Activated CD4-positive, alpha-beta T cell treated with anti-CD3 and anti-CD28 coated beads, Interleukin-2, amount 10 ng/mL, durations not matched to agents 24 days and 14 days (primary cell): ENCODE data around the gene MIR17HG. TPM values are rescaled to one million over a fixed set of nuclear protein-coding genes. Genes with fewer than 3 reads are reported as not detected.

Experiments
- DNase-seq: peaks from one replicate; pipeline ENCODE4 v3.0.0; 2022
- H3K27ac Mint-ChIP-seq: one replicate; pipeline ENCODE4 v1.8.0; 2022; ENCODE audit warnings: mild to moderate bottlenecking, mixed read lengths
- H3K27me3 Mint-ChIP-seq: one replicate; pipeline ENCODE4 v1.8.0; 2022; ENCODE audit warnings: mixed read lengths
- H3K36me3 Mint-ChIP-seq: one replicate; pipeline ENCODE4 v1.8.0; 2022; ENCODE audit warnings: low read depth, mild to moderate bottlenecking, mixed read lengths
- H3K4me1 Mint-ChIP-seq: one replicate; pipeline ENCODE4 v1.8.0; 2021; ENCODE audit warnings: mixed read lengths
- H3K4me3 Mint-ChIP-seq: one replicate; pipeline ENCODE4 v1.8.0; 2022; ENCODE audit warnings: mild to moderate bottlenecking, moderate library complexity, mixed read lengths
- H3K9me3 Mint-ChIP-seq: one replicate; pipeline ENCODE4 v1.8.0; 2021; ENCODE audit warnings: mixed read lengths
- intact Hi-C: fragments of 100-400 bp; cut with micrococcal nuclease; formaldehyde crosslinking; loops from one replicate; pipeline ENCODE4 v1.15.1; 2023
- total RNA-seq: library from RNA; stranded (reverse); gene quantifications from 2 replicates; pipeline ENCODE4 v1.2.3, GENCODE V29; 2022

The MIR17HG gene
- total RNA-seq, 1 donor from 2014 or later, result 55.3 TPM

GRCh38 chr13:91368101-91368500, 20.6 kb downstream of the MIR17HG start:
- peaks cover 15% of the 10 kb centered on the region for H3K36me3 Mint-ChIP-seq
- intact Hi-C loops, result loop anchor here (2.0 kb wide), 1 partner anchor 19 kb away; no protein-coding TSS in a partner anchor
- DNase-seq, result no peak
- H3K9me3 Mint-ChIP-seq, result no peaks in the 10 kb centered on the region
- H3K4me1 Mint-ChIP-seq, result peaks cover 23% of the 10 kb centered on the region
- no peak overlapping the region for H3K27ac Mint-ChIP-seq
- no peak overlapping the region for H3K4me3 Mint-ChIP-seq
- H3K27me3 Mint-ChIP-seq, result peaks cover 2% of the 10 kb centered on the region

GRCh38 chr13:91368676-91369440, 21.4 kb downstream of the MIR17HG start:
- H3K27ac Mint-ChIP-seq, result peak overlapping the region; percentile 68
- peak overlapping the region; percentile 42 for H3K4me3 Mint-ChIP-seq
- intact Hi-C loops, result loop anchor here (2.0 kb wide), 1 partner anchor 20 kb away; no protein-coding TSS in a partner anchor
- peaks cover 11% of the 10 kb centered on the region for H3K36me3 Mint-ChIP-seq
- DNase-seq, result no peak
- peaks cover 23% of the 10 kb centered on the region for H3K4me1 Mint-ChIP-seq
- peaks cover 2% of the 10 kb centered on the region for H3K27me3 Mint-ChIP-seq
- no peaks in the 10 kb centered on the region for H3K9me3 Mint-ChIP-seq

GRCh38 chr13:91369441-91369831, 21.9 kb downstream of the MIR17HG start:
- Mint-ChIP-seq H3K9me3 (no peaks in the 10 kb centered on the region), H3K36me3 (peaks cover 11% of the 10 kb centered on the region), H3K27me3 (peaks cover 2% of the 10 kb centered on the region), H3K27ac (no peak overlapping the region), H3K4me1 (peaks cover 23% of the 10 kb centered on the region), H3K4me3 (no peak overlapping the region)
- DNase-seq, result no peak
- intact Hi-C loops, result loop anchor here (2.0 kb wide), 1 partner anchor 21 kb away; no protein-coding TSS in a partner anchor

- Mint-ChIP-seq H3K9me3 (no peaks in the 10 kb centered on the region), H3K27me3 (peaks cover 2% of the 10 kb centered on the region), H3K27ac (no peak overlapping the region), H3K36me3 (peaks cover 6% of the 10 kb centered on the region), H3K4me1 (peaks cover 25% of the 10 kb centered on the region), H3K4me3 (no peak overlapping the region)
- intact Hi-C loops, result no loop called here
- DNase-seq, result no peak
Measured at GRCh38 chr13:91370501-91370900, 23.0 kb downstream of the MIR17HG start.

GRCh38 chr13:91372911-91373310, 25.4 kb downstream of the MIR17HG start:
- Mint-ChIP-seq H3K9me3 (no peaks in the 10 kb centered on the region), H3K27ac (no peak overlapping the region)
- DNase-seq, result no peak

GRCh38 chr13:91375116-91375729, 27.7 kb downstream of the MIR17HG start:
- H3K9me3 Mint-ChIP-seq, result no peaks in the 10 kb centered on the region
- H3K4me1 Mint-ChIP-seq, result peaks cover 2% of the 10 kb centered on the region
- peaks cover 2% of the 10 kb centered on the region for H3K27me3 Mint-ChIP-seq
- no peak overlapping the region for H3K27ac Mint-ChIP-seq
- H3K36me3 Mint-ChIP-seq, result no peaks in the 10 kb centered on the region
- DNase-seq, result peak; percentile 69
- no peak overlapping the region for H3K4me3 Mint-ChIP-seq
- intact Hi-C loops, result loop anchor here (1.0 to 2.0 kb wide), 2 partner anchors 31 to 348 kb away; no protein-coding TSS in a partner anchor

More at GRCh38 chr13:91372911-91373310, 25.4 kb downstream of the MIR17HG start:
- Mint-ChIP-seq H3K4me3 (no peak overlapping the region), H3K27me3 (peaks cover 2% of the 10 kb centered on the region), H3K4me1 (peaks cover 17% of the 10 kb centered on the region), H3K36me3 (no peaks in the 10 kb centered on the region)
- intact Hi-C loops, result loop anchor here (2.0 kb wide), 1 partner anchor 14 kb away; no protein-coding TSS in a partner anchor

GRCh38 chr13:91381371-91381770, 33.9 kb downstream of the MIR17HG start:
- Mint-ChIP-seq H3K27ac (no peak overlapping the region), H3K27me3 (peaks cover 19% of the 10 kb centered on the region), H3K4me1 (peaks cover 2% of the 10 kb centered on the region), H3K9me3 (no peaks in the 10 kb centered on the region), H3K36me3 (no peaks in the 10 kb centered on the region), H3K4me3 (no peak overlapping the region)
- intact Hi-C loops, result no loop called here
- no peak for DNase-seq

GRCh38 chr13:91383836-91384235, 36.3 kb downstream of the MIR17HG start:
- intact Hi-C loops, result no loop called here
- Mint-ChIP-seq H3K4me1 (peaks cover 2% of the 10 kb centered on the region), H3K4me3 (no peak overlapping the region), H3K9me3 (no peaks in the 10 kb centered on the region), H3K27ac (no peak overlapping the region), H3K27me3 (peaks cover 31% of the 10 kb centered on the region), H3K36me3 (no peaks in the 10 kb centered on the region)
- DNase-seq, result no peak

GRCh38 chr13:91384896-91385295, 37.4 kb downstream of the MIR17HG start:
- H3K27me3 Mint-ChIP-seq, result peaks cover 36% of the 10 kb centered on the region
- H3K9me3 Mint-ChIP-seq, result no peaks in the 10 kb centered on the region
- H3K36me3 Mint-ChIP-seq, result no peaks in the 10 kb centered on the region
- no peak overlapping the region for H3K27ac Mint-ChIP-seq
- no peak overlapping the region for H3K4me3 Mint-ChIP-seq
- intact Hi-C loops, result no loop called here
- peaks cover 2% of the 10 kb centered on the region for H3K4me1 Mint-ChIP-seq
- DNase-seq, result no peak

- H3K9me3 Mint-ChIP-seq, result no peaks in the 10 kb centered on the region
- intact Hi-C loops, result no loop called here
- no peak overlapping the region for H3K4me3 Mint-ChIP-seq
- H3K4me1 Mint-ChIP-seq, result no peaks in the 10 kb centered on the region
- no peaks in the 10 kb centered on the region for H3K36me3 Mint-ChIP-seq
- H3K27me3 Mint-ChIP-seq, result peaks cover 47% of the 10 kb centered on the region
- no peak overlapping the region for H3K27ac Mint-ChIP-seq
- no peak for DNase-seq
Measured at GRCh38 chr13:91389186-91389585, 41.7 kb downstream of the MIR17HG start.

- H3K27me3 Mint-ChIP-seq, result peaks cover 68% of the 10 kb centered on the region
- intact Hi-C loops, result no loop called here
- H3K9me3 Mint-ChIP-seq, result no peaks in the 10 kb centered on the region
- peaks cover 6% of the 10 kb centered on the region for H3K4me1 Mint-ChIP-seq
- no peak overlapping the region for H3K27ac Mint-ChIP-seq
- H3K4me3 Mint-ChIP-seq, result no peak overlapping the region
- DNase-seq, result no peak
- H3K36me3 Mint-ChIP-seq, result no peaks in the 10 kb centered on the region
Measured at GRCh38 chr13:91397595-91397994, 50.1 kb downstream of the MIR17HG start.

GRCh38 chr13:91398413-91399188, 51.1 kb downstream of the MIR17HG start, which contains the start of gene GPC5:
Gene GPC5, plus strand, starts transcription at chr13:91398621.
- intact Hi-C loops, result loop anchor here (1.0 kb wide), 1 partner anchor 51 kb away; the partner anchor contains the start of gene MIR17HG
- Mint-ChIP-seq H3K27me3 (peaks cover 77% of the 10 kb centered on the region), H3K9me3 (no peaks in the 10 kb centered on the region), H3K36me3 (no peaks in the 10 kb centered on the region), H3K4me3 (peak within 1 kb of the TSS; percentile 75), H3K27ac (no peak within 1 kb of the TSS), H3K4me1 (peaks cover 6% of the 10 kb centered on the region)
- peak; percentile 94 for DNase-seq

GRCh38 chr13:91399189-91400062, 51.9 kb downstream of the MIR17HG start:
- Mint-ChIP-seq H3K9me3 (no peaks in the 10 kb centered on the region), H3K4me1 (peaks cover 6% of the 10 kb centered on the region), H3K4me3 (peak overlapping the region; percentile 75), H3K36me3 (no peaks in the 10 kb centered on the region), H3K27me3 (peaks cover 76% of the 10 kb centered on the region), H3K27ac (no peak overlapping the region)
- DNase-seq, result peak; percentile 58
- intact Hi-C loops, result no loop called here
